K562 (cell line): ENCODE data around the gene SIGLEC7. TPM values are rescaled to one million over a fixed set of nuclear protein-coding genes. Genes with fewer than 3 reads are reported as not detected.
"Not testable (repeated sequence)": the region's sequence is repeated elsewhere in the genome, so short reads cannot be mapped to it uniquely, and the experiment has no call there.

ENCODE experiments used
- ATAC-seq: fragments of 200-7000 bp; cut with Tn5 transposase; 3 replicates; pipeline ENCODE4 v1.9.1; 2020; ENCODE audit warnings: moderate library complexity
- BruUV-seq: library from RNA; stranded (reverse); fragments of 400-500 nt; replicated peaks from 2 replicates; lab custom pipeline; 2021; lab: Mats Ljungman, UMichigan
- CTCF ChIA-PET: fragments of 300-600 bp; formaldehyde crosslinking; extraction: SDS; loops from one replicate; lab custom pipeline; 2021; ENCODE audit warnings: low intra/inter-chr PET ratio; lab: Yijun Ruan, JAX
- POLR2A ChIA-PET: fragments of 300-600, 350-650 bp; sonication (Branson Sonifier 250); formaldehyde crosslinking; extraction: SDS; loops from one replicate; lab custom pipeline; 2021; ENCODE audit warnings: antibody characterized with exemption, inconsistent platforms; lab: Yijun Ruan, JAX
- DNase-seq, 4 experiments: peaks; one replicate each; pipeline versions ENCODE4 v3.0.0 to v3.0.0-alpha.2; 2011 to 2018; ENCODE audit warnings: low spot score in 3 of 4, mixed read lengths in 3 of 4; ENCODE audit errors: extremely low read depth in 1 of 4
- FAIRE-seq: peaks from 2 replicates; lab custom pipeline; 2011; peaks lifted over from hg19 to GRCh38; lab: Jason Lieb, UNC
- H2AFZ ChIP-seq: 2 replicates; pipeline ENCODE4 v1.6.0; 2011; ENCODE audit warnings: low read depth, low read length, control low read depth, inconsistent platforms
- H3K27ac ChIP-seq: fragments of 200-600 bp; 3 replicates; pipeline ENCODE4 v1.8.0; 2011; ENCODE audit warnings: low read depth, mild to moderate bottlenecking, control low read depth, inconsistent platforms, low read length, moderate library complexity, mixed read lengths; ENCODE audit errors: extremely low read depth
- H3K27me3 ChIP-seq, 2 experiments: fragments of 300-600 bp in 1 of 2; 2 replicates in 1 of 2; 3 replicates in 1 of 2; pipeline versions ENCODE4 v1.6.0 to v1.8.0; 2011; ENCODE audit warnings: inconsistent platforms in 2 of 2, low read length in 2 of 2, mild to moderate bottlenecking in 1 of 2, mixed read lengths in 1 of 2, moderate library complexity in 1 of 2; ENCODE audit not compliant: control insufficient read depth in 2 of 2, insufficient read depth in 2 of 2
- H3K36me3 ChIP-seq: fragments of 300-600 bp; 3 replicates; pipeline ENCODE4 v1.8.0; 2011; ENCODE audit warnings: mild to moderate bottlenecking, low read length, inconsistent platforms; ENCODE audit not compliant: control insufficient read depth, insufficient read depth
- H3K4me1 ChIP-seq, 2 experiments: fragments of 200-600 bp in 1 of 2; replicated peaks in 1 of 2; 2 replicates in 1 of 2; 3 replicates in 1 of 2; pipeline versions ENCODE4 v1.5.1 to v1.8.0; 2011; ENCODE audit warnings: inconsistent platforms in 2 of 2, low read length in 2 of 2, mild to moderate bottlenecking in 1 of 2, mixed read lengths in 1 of 2, moderate library complexity in 1 of 2; ENCODE audit not compliant: control insufficient read depth in 2 of 2, insufficient read depth in 2 of 2
- H3K4me2 ChIP-seq: 2 replicates; pipeline ENCODE4 v1.6.1; 2011; ENCODE audit warnings: low read length, control low read depth, inconsistent platforms, mixed read lengths; ENCODE audit not compliant: insufficient read depth
- H3K4me3 ChIP-seq: fragments of 200-600 bp; sonication (generic), shearing (Covaris generic); 2 replicates; pipeline ENCODE4 v1.5.1; 2016; ENCODE audit warnings: control low read depth, inconsistent platforms
- H3K79me2 ChIP-seq: fragments of 200-600 bp; 3 replicates; pipeline ENCODE4 v1.8.0; 2011; ENCODE audit warnings: low read length, inconsistent platforms; ENCODE audit not compliant: control insufficient read depth, insufficient read depth
- H3K9ac ChIP-seq, 2 experiments: 2 replicates each; pipeline versions ENCODE4 v1.6.0 to v1.6.1; 2011; ENCODE audit warnings: low read depth in 2 of 2, low read length in 2 of 2, control low read depth in 1 of 2, inconsistent platforms in 1 of 2, mild to moderate bottlenecking in 1 of 2, mixed read lengths in 1 of 2; ENCODE audit not compliant: insufficient read depth in 1 of 2
- H3K9me1 ChIP-seq: one replicate; pipeline ENCODE4 v1.6.0; 2011; ENCODE audit warnings: inconsistent platforms, mild to moderate bottlenecking, low read length, moderate library complexity; ENCODE audit not compliant: control insufficient read depth, insufficient read depth
- H3K9me3 ChIP-seq: replicated peaks from 2 replicates; pipeline ENCODE4 v1.5.1; 2011; ENCODE audit warnings: low read depth, low read length, inconsistent platforms; ENCODE audit not compliant: control insufficient read depth, insufficient read depth
- H4K20me1 ChIP-seq: replicated peaks from 2 replicates; pipeline ENCODE4 v1.6.1; 2011; ENCODE audit warnings: low read length, inconsistent platforms, mixed read lengths; ENCODE audit not compliant: control insufficient read depth, insufficient read depth
- CTCF ChIP-seq, 3 experiments: IDR thresholded peaks in 2 of 3; conservative IDR thresholded peaks in 1 of 3; 2 replicates each; pipeline ENCODE4 v1.5.1; 2011 to 2012; ENCODE audit warnings: low read length in 3 of 3, mild to moderate bottlenecking in 3 of 3, control low read depth in 2 of 3, improper control_type of control experiment in 1 of 3, inconsistent platforms in 1 of 3, low read depth in 1 of 3, mixed read lengths in 1 of 3, moderate library complexity in 1 of 3; ENCODE audit not compliant: insufficient read depth in 2 of 3
- LARP7 ChIP-seq: fragments of 450-650 bp; IDR thresholded peaks from 2 replicates; pipeline ENCODE4 v1.6.1; 2016
- PPARD ChIP-seq: fragments of 250-450 bp; sonication (Bioruptor Pico); IDR thresholded peaks from 2 replicates; pipeline ENCODE4 v1.8.0; 2022; ENCODE audit warnings: inconsistent platforms, mild to moderate bottlenecking, moderate library complexity
- RAD21 ChIP-seq, 2 experiments: fragments of 250-450 bp in 1 of 2; fragments of 450-650 bp in 1 of 2; sonication (Bioruptor Pico) in 1 of 2; formaldehyde crosslinking in 1 of 2; IDR thresholded peaks in 1 of 2; conservative IDR thresholded peaks in 1 of 2; 2 replicates each; pipeline versions ENCODE4 v1.4.0 to v1.8.0; 2020 to 2022; ENCODE audit warnings: mild to moderate bottlenecking in 2 of 2, moderate library complexity in 1 of 2
- SMAD4 ChIP-seq: fragments of 250-450 bp; sonication (Bioruptor Pico); conservative IDR thresholded peaks from 2 replicates; pipeline ENCODE4 v1.8.0; 2021; ENCODE audit warnings: inconsistent platforms, mild to moderate bottlenecking, moderate library complexity
- STAG1 ChIP-seq: sonication (generic); formaldehyde crosslinking; IDR thresholded peaks from 2 replicates; pipeline ENCODE4 v1.5.0; 2020; ENCODE audit warnings: missing genetic modification reagents, borderline replicate concordance
- TFAP4 ChIP-seq: sonication (generic); formaldehyde crosslinking; IDR thresholded peaks from 2 replicates; pipeline ENCODE4 v1.8.0; 2022; ENCODE audit warnings: missing genetic modification reagents, mild to moderate bottlenecking, moderate library complexity, borderline replicate concordance
- TRIM25 ChIP-seq: fragments of 450-650 bp; IDR thresholded peaks from 2 replicates; pipeline ENCODE4 v1.7.0; 2016; ENCODE audit warnings: borderline replicate concordance
- WGBS: fragments of 100-300 bp; shearing (Covaris generic); methylation state at CpG from one replicate; pipeline ENCODE4 v1.1.6; 2016; ENCODE audit warnings: low coverage, mixed read lengths; ENCODE audit not compliant: insufficient coverage; ENCODE audit errors: missing lambda C conversion rate; 5-methylcytosine and 5-hydroxymethylcytosine counted together
- in situ Hi-C: fragments of 300-500 bp; cut with MboI; formaldehyde crosslinking; loops from 4 replicates; pipeline ENCODE4 v1.15.0; 2018; ENCODE audit warnings: inconsistent platforms, mixed read lengths
- intact Hi-C: fragments of 100-400 bp; cut with micrococcal nuclease; formaldehyde crosslinking; loops from 2 replicates; pipeline ENCODE4 v1.14.2; 2022
- polyA plus RNA-seq, 8 experiments: library from polyadenylated mRNA; depleted of rRNA in 4 of 8; stranded (reverse) in 5 of 8; unstranded in 3 of 8; fragments of >200 nt; fragmentation: Nextera tagmentation in 2 of 8; fragmentation: Illumina TruSeq in 1 of 8; extraction: Ambion mirVana in 2 of 8; extraction: Trizol in 1 of 8; gene quantifications; 2 replicates each; pipeline versions ENCODE4 v1.2.1 to v1.2.3, GENCODE V29; 2011 to 2014; ENCODE audit warnings: inconsistent platforms in 1 of 8, missing spikeins in 1 of 8
- total RNA-seq, 7 experiments: library from RNA; depleted of rRNA in 6 of 7; stranded (reverse); fragments of >200 nt in 6 of 7; fragmentation: Illumina TruSeq in 2 of 7; extraction: Trizol in 2 of 7; gene quantifications; 2 replicates each; pipeline versions ENCODE4 v1.2.1 to v1.2.3, GENCODE V29; 2011 to 2021; ENCODE audit warnings: low replicate concordance in 1 of 7

The SIGLEC7 gene
- total and polyA plus RNA-seq, 9 of the 15 experiments (the other 6 are each of a cell fraction or from before 2014, with no cell fraction given), result 0.10 to 0.12 TPM; not detected in 7

DNA sequence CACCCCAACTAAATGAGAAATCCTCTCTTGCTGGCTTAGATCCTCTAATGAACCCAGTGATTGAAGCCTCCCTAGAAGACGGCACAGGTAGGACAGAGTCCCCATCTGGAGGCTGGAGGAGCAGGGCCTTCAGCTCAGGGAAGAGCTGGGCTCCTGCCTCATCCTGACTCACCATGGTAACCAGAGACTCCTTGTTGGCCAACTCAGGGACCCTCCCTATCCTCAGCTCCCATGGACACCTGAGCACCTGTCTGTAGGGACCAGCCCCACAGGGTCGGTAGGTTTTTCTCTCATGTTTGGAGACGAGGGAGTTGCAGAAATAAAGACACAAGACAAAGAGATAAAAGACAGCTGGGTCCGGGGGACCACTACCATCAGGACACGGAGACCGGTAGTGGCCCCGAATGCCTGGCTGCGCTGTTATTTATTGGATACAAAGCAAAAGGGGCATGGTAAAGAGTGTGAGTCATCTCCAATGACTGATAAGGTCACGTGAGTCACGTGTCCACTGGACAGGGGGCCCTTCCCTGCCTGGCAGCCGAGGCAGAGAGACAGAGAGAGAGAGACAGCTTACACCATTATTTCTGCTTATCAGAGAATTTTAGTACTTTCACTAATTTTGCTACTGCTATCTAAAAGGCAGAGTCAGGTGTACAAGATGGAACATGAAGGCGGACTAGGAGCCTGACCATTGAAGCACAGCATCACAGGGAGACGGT is 26.6 kb downstream of the SIGLEC7 start (continued):
- TF ChIP-seq TRIM25 (no peak), LARP7 (no peak), PPARD (CRISPR knock-in tag) (no peak)

- FAIRE-seq (peak; percentile 89), ATAC-seq (peak; percentile 58; the same call in 2 of the 3 replicates), DNase-seq (peak in 1 of 4 experiments; percentile 76)
- H4K20me1 ChIP-seq, H3K9me1 ChIP-seq, BruUV-seq, H3K9ac ChIP-seq, H3K4me3 ChIP-seq, H3K9me3 ChIP-seq, H2AFZ ChIP-seq, H3K36me3 ChIP-seq, H3K27ac ChIP-seq, H3K79me2 ChIP-seq: not testable (repeated sequence)
- in situ Hi-C loops, result loop anchor here (25.0 kb wide), 1 partner anchor 493 kb away; no protein-coding TSS in a partner anchor
- ChIA-PET POLR2A (interaction anchor here (1.0 kb wide), 1 partner anchor 13 kb away, joined by 3 read pairs; no protein-coding TSS in a partner anchor), CTCF (interaction anchor here (0.8 to 2.2 kb wide), 3 partner anchors 11 to 148 kb away, joined by 4 to 13 read pairs (median 5); no protein-coding TSS in a partner anchor)
- WGBS, result 0% methylated on average over 11 of the region's 11 CpGs
- intact Hi-C loops, result loop anchor here (1.0 kb wide), 1 partner anchor 11 kb away; no protein-coding TSS in a partner anchor
- peaks cover 6 to 18% of the 10 kb centered on the region in 2 experiments; a peak in 4 of 5 replicates for H3K27me3 ChIP-seq
- peaks cover 0 to 12% of the 10 kb centered on the region in 2 experiments; a peak in 4 of 5 replicates for H3K4me1 ChIP-seq
- peak overlapping the region; percentile 2; the same call in 1 of the 2 replicates for H3K4me2 ChIP-seq
- TF ChIP-seq RAD21 (CRISPR knock-in tag; conservative IDR thresholded peaks at IDR 0.05 in 1 of 2, IDR thresholded peaks at IDR 0.05 in 1 of 2), result peak; percentile 66 to 84
- TF ChIP-seq TFAP4 (CRISPR knock-in tag), result 0 out of 2 replicates have a peak, but pooled peaks have one; percentile 21
- peak; percentile 71 to 82 (median 75) for TF ChIP-seq CTCF (IDR thresholded peaks at IDR 0.05 in 2 of 3, conservative IDR thresholded peaks at IDR 0.05 in 1 of 3; ENCODE audit: insufficient read depth in 2 of 3, low read depth in 1 of 3, low read length in 3 of 3)
- TF ChIP-seq STAG1, result peak; percentile 46; the same call in 1 of the 2 replicates
- TF ChIP-seq SMAD4 (CRISPR knock-in tag), result 0 out of 2 replicates have a peak, but pooled peaks have one; percentile 27
Observed at GRCh38 chr19:51169283-51169918, 27.3 kb downstream of the SIGLEC7 start.
